ENCODE measurements around the gene PPP2R2B. TPM values are rescaled to one million over a fixed set of nuclear protein-coding genes. Genes with fewer than 3 reads are reported as not detected.

The PPP2R2B gene
- polyA plus RNA-seq, 2 of the 4 experiments (the other 2 are of a cell fraction), result not detected

DNA sequence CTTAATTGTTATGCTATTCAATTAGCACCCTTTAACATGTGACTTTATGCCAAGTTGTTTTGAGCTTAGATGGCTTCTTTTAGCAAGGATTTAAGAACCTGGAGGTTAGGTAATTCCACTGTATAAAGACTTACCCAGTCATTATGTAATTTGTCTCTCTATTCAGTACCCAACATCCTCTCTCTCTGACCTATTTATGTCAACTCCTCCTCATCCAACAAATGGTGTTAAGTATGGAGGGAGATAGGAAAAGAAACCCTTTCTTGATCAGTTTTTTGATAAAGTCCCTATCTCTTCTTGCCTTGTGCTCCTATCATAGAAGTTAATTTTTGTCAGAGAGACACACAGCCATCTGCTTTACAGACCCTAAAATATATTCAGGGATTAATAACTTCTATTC, 181.3 kb downstream of the PPP2R2B start:
- Histone ChIP-seq H3K4me1 (no peaks in the 10 kb centered on the region), H3K9me3 (no peaks in the 10 kb centered on the region), H3K27ac (no peak overlapping the region), H3K4me2 (no peak overlapping the region), H3K4me3 (no peak overlapping the region)
- no peak for DNase-seq (ENCODE audit: low read depth in 1 of 2, low spot score in 1 of 2)
- CTCF ChIA-PET, result no interaction called here
- FAIRE-seq, result no peak
- ATAC-seq, result no peak
- POLR2A ChIA-PET, result no interaction called here
- TF ChIP-seq ZFP36 (IDR thresholded peaks at IDR 0.05; ENCODE audit: borderline replicate concordance, partially characterized antibody) (no peak), KDM1A (IDR thresholded peaks at IDR 0.05; ENCODE audit: low read depth) (no peak)

DNA sequence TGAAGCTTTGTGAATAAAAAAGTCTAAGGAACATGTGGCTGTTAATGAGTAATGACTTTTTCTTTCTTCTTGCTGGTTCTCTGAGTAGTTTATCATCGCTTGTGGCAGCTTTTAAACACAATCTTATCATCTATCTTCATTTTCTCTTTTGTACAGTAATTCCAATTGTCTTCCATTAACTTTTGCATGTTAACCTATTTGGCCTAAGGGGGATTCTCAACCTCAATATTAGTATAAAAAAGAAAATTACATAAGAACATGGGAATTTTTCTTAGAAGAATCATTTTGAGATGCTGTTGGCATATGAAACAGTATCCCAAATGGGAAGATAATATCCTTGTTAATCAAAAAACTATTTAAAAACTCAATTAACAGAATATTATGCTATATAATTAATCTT, 182.9 kb downstream of the PPP2R2B start:
- Histone ChIP-seq H3K27ac (no peak overlapping the region), H3K4me1 (no peaks in the 10 kb centered on the region), H3K4me2 (no peak overlapping the region), H3K9me3 (no peaks in the 10 kb centered on the region), H3K4me3 (no peak overlapping the region)
- 19% methylated on average over 1 of the region's 1 CpG for WGBS (ENCODE audit: missing lambda C conversion rate)
- ATAC-seq (no peak), DNase-seq (ENCODE audit: low read depth in 1 of 2, low spot score in 1 of 2) (no peak), FAIRE-seq (no peak)
- TF ChIP-seq NR3C1 (IDR thresholded peaks at IDR 0.05), result no peak
- TF ChIP-seq, protein P1, sequence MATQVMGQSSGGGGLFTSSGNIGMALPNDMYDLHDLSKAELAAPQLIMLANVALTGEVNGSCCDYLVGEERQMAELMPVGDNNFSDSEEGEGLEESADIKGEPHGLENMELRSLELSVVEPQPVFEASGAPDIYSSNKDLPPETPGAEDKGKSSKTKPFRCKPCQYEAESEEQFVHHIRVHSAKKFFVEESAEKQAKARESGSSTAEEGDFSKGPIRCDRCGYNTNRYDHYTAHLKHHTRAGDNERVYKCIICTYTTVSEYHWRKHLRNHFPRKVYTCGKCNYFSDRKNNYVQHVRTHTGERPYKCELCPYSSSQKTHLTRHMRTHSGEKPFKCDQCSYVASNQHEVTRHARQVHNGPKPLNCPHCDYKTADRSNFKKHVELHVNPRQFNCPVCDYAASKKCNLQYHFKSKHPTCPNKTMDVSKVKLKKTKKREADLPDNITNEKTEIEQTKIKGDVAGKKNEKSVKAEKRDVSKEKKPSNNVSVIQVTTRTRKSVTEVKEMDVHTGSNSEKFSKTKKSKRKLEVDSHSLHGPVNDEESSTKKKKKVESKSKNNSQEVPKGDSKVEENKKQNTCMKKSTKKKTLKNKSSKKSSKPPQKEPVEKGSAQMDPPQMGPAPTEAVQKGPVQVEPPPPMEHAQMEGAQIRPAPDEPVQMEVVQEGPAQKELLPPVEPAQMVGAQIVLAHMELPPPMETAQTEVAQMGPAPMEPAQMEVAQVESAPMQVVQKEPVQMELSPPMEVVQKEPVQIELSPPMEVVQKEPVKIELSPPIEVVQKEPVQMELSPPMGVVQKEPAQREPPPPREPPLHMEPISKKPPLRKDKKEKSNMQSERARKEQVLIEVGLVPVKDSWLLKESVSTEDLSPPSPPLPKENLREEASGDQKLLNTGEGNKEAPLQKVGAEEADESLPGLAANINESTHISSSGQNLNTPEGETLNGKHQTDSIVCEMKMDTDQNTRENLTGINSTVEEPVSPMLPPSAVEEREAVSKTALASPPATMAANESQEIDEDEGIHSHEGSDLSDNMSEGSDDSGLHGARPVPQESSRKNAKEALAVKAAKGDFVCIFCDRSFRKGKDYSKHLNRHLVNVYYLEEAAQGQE (IDR thresholded peaks at IDR 0.05), result no peak
- no peak for TF ChIP-seq TP53 (CRISPR knock-in tag; IDR thresholded peaks at IDR 0.05)
- TF ChIP-seq, protein P2, sequence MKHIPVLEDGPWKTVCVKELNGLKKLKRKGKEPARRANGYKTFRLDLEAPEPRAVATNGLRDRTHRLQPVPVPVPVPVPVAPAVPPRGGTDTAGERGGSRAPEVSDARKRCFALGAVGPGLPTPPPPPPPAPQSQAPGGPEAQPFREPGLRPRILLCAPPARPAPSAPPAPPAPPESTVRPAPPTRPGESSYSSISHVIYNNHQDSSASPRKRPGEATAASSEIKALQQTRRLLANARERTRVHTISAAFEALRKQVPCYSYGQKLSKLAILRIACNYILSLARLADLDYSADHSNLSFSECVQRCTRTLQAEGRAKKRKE (CRISPR knock-in tag; IDR thresholded peaks at IDR 0.05; ENCODE audit: low read depth), result no peak
- no peak for TF ChIP-seq JUN (IDR thresholded peaks at IDR 0.05)
- TF ChIP-seq, protein P3, sequence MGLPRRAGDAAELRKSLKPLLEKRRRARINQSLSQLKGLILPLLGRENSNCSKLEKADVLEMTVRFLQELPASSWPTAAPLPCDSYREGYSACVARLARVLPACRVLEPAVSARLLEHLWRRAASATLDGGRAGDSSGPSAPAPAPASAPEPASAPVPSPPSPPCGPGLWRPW (IDR thresholded peaks at IDR 0.05), result no peak
- no peak for TF ChIP-seq SMC3 (IDR thresholded peaks at IDR 0.05)
- no peak for TF ChIP-seq MYC (IDR thresholded peaks at IDR 0.05; ENCODE audit: borderline replicate concordance, low read length)
- no peak for TF ChIP-seq ZNF302 (CRISPR knock-in tag; IDR thresholded peaks at IDR 0.05)
- TF ChIP-seq CHD4 (IDR thresholded peaks at IDR 0.05; ENCODE audit: borderline replicate concordance), result no peak
- TF ChIP-seq, protein P4, sequence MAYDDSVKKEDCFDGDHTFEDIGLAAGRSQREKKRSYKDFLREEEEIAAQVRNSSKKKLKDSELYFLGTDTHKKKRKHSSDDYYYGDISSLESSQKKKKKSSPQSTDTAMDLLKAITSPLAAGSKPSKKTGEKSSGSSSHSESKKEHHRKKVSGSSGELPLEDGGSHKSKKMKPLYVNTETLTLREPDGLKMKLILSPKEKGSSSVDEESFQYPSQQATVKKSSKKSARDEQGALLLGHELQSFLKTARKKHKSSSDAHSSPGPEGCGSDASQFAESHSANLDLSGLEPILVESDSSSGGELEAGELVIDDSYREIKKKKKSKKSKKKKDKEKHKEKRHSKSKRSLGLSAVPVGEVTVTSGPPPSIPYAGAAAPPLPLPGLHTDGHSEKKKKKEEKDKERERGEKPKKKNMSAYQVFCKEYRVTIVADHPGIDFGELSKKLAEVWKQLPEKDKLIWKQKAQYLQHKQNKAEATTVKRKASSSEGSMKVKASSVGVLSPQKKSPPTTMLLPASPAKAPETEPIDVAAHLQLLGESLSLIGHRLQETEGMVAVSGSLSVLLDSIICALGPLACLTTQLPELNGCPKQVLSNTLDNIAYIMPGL (CRISPR knock-in tag; IDR thresholded peaks at IDR 0.05; ENCODE audit: borderline replicate concordance), result no peak
- no peak for TF ChIP-seq HOXB5 (CRISPR knock-in tag; IDR thresholded peaks at IDR 0.05)
- no peak for TF ChIP-seq ZSCAN20 (CRISPR knock-in tag; IDR thresholded peaks at IDR 0.05)
- no peak for TF ChIP-seq PHF8 (IDR thresholded peaks at IDR 0.05; ENCODE audit: borderline replicate concordance, low read depth)
- TF ChIP-seq HEYL (CRISPR knock-in tag; IDR thresholded peaks at IDR 0.05), result no peak
- ChIA-PET POLR2A (no interaction called here), CTCF (no interaction called here)

DNA sequence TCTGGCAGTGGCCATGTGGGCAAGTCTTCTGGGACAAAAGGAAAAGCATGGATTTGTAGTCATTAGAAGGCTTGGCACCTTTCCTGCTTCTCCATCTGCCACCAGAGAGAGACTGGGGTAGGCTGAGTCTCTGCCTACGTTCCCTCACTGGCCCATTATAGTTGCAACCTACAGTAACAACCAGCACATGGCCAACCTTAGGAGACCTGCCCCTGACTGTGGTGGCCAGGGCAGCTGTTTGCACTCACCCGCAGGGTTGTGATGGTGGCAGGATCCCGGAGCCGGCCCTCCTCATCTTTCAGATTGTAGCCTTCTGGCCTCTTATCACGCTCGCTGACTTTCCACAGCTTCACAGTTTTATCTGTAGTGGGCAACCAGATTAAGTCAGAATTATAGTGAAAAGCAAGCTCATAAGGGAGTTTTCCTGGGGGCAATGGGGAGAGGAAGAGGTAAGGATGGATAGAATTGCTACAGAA, 187.6 kb downstream of the PPP2R2B start:
- FAIRE-seq, result no peak
- H3K4me1 ChIP-seq, result no peaks in the 10 kb centered on the region
- ChIA-PET CTCF (no interaction called here), POLR2A (no interaction called here)
- no peaks in the 10 kb centered on the region for H3K9me3 ChIP-seq
- no peak for TF ChIP-seq RCOR1 (IDR thresholded peaks at IDR 0.05; ENCODE audit: low read depth, low read length)
- TF ChIP-seq SMC3 (IDR thresholded peaks at IDR 0.05), result no peak
- TF ChIP-seq ZFP36 (IDR thresholded peaks at IDR 0.05; ENCODE audit: borderline replicate concordance, partially characterized antibody), result no peak
- TF ChIP-seq, protein P5, sequence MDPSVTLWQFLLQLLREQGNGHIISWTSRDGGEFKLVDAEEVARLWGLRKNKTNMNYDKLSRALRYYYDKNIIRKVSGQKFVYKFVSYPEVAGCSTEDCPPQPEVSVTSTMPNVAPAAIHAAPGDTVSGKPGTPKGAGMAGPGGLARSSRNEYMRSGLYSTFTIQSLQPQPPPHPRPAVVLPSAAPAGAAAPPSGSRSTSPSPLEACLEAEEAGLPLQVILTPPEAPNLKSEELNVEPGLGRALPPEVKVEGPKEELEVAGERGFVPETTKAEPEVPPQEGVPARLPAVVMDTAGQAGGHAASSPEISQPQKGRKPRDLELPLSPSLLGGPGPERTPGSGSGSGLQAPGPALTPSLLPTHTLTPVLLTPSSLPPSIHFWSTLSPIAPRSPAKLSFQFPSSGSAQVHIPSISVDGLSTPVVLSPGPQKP (IDR thresholded peaks at IDR 0.05; ENCODE audit: low read depth, low read length), result no peak
- TF ChIP-seq, protein P4 (CRISPR knock-in tag; IDR thresholded peaks at IDR 0.05; ENCODE audit: borderline replicate concordance), result no peak
- TF ChIP-seq, protein P6, sequence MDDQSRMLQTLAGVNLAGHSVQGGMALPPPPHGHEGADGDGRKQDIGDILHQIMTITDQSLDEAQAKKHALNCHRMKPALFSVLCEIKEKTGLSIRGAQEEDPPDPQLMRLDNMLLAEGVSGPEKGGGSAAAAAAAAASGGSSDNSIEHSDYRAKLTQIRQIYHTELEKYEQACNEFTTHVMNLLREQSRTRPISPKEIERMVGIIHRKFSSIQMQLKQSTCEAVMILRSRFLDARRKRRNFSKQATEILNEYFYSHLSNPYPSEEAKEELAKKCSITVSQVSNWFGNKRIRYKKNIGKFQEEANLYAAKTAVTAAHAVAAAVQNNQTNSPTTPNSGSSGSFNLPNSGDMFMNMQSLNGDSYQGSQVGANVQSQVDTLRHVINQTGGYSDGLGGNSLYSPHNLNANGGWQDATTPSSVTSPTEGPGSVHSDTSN (IDR thresholded peaks at IDR 0.05), result no peak
- no peak for TF ChIP-seq HOXA7 (CRISPR knock-in tag; IDR thresholded peaks at IDR 0.05)
- TF ChIP-seq MAFK (IDR thresholded peaks at IDR 0.05; ENCODE audit: partially characterized antibody), result no peak
- no peak for ATAC-seq
- 10% methylated on average over 6 of the region's 6 CpGs for WGBS (ENCODE audit: missing lambda C conversion rate)
- H3K27ac ChIP-seq, result no peak overlapping the region
- no peak overlapping the region for H3K4me2 ChIP-seq
- DNase-seq (ENCODE audit: low read depth in 1 of 2, low spot score in 1 of 2), result no peak
- no peak overlapping the region for H3K4me3 ChIP-seq
